Measurements from ENCODE around the gene SHISAL2B. TPM values are rescaled to one million over a fixed set of nuclear protein-coding genes. Genes with fewer than 3 reads are reported as not detected.

The SHISAL2B gene
- total RNA-seq, 2 experiments from 2014 or later: not detected

DNA sequence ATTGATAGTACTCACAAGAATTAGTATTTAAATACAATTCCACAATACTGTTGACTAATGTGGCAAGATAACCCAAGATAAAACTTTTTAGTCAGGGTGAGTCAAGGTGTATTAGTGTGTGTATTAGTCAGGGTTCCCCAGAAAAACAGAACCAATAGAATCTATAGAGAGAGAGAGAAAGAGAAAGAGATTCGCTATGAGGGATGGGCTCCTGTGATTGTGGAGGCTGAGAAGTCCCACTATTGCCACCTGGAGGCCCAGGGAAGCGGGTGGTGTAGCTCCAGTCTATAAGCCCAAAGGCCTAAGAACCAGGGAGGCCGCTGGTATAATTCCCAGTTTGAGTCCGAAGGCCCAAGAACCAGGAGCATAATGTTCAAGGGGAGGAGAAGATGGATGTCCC lies 10.0 kb upstream of the SHISAL2B start:
- no peak overlapping the region for H3K4me3 ChIP-seq (ENCODE audit: low read depth, low read length, poor library complexity, severe bottlenecking)
- no peak for DNase-seq (ENCODE audit: low spot score)
- H3K9me3 ChIP-seq (ENCODE audit: low read length): no peaks in the 10 kb centered on the region
- H3K9me2 ChIP-seq (ENCODE audit: insufficient read depth, low read length): no peaks in the 10 kb centered on the region
- CTCF ChIA-PET (ENCODE audit: unreplicated experiment): no interaction called here
- POLR2A ChIA-PET: interaction anchor here (0.6 kb wide), 1 partner anchor 23 kb away, joined by 3 read pairs; no protein-coding TSS in a partner anchor
- no peak overlapping the region for H2AFZ ChIP-seq (ENCODE audit: low read length)
- no peak overlapping the region for H3K27ac ChIP-seq (ENCODE audit: low read depth, low read length, poor library complexity, severe bottlenecking)
- no peaks in the 10 kb centered on the region for H3K36me3 ChIP-seq (ENCODE audit: insufficient read depth, low read length)
- no peak overlapping the region for H3K4me2 ChIP-seq (ENCODE audit: low read length)
- TF ChIP-seq, protein P1, sequence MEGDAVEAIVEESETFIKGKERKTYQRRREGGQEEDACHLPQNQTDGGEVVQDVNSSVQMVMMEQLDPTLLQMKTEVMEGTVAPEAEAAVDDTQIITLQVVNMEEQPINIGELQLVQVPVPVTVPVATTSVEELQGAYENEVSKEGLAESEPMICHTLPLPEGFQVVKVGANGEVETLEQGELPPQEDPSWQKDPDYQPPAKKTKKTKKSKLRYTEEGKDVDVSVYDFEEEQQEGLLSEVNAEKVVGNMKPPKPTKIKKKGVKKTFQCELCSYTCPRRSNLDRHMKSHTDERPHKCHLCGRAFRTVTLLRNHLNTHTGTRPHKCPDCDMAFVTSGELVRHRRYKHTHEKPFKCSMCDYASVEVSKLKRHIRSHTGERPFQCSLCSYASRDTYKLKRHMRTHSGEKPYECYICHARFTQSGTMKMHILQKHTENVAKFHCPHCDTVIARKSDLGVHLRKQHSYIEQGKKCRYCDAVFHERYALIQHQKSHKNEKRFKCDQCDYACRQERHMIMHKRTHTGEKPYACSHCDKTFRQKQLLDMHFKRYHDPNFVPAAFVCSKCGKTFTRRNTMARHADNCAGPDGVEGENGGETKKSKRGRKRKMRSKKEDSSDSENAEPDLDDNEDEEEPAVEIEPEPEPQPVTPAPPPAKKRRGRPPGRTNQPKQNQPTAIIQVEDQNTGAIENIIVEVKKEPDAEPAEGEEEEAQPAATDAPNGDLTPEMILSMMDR (conservative IDR thresholded peaks at IDR 0.05; ENCODE audit: low read length): 0 out of 2 replicates have a peak, but pooled peaks have one; percentile 31
- no peak for TF ChIP-seq EZH2phosphoT487 (IDR thresholded peaks at IDR 0.05; ENCODE audit: borderline replicate concordance, low read depth, low read length)
- no peaks in the 10 kb centered on the region for H3K4me1 ChIP-seq (ENCODE audit: insufficient read depth, low read length, poor library complexity, severe bottlenecking)
- H3K79me2 ChIP-seq (ENCODE audit: insufficient read depth, low read depth, low read length): no peaks in the 10 kb centered on the region
- no TSS peak for BruUV-seq (replicated peaks)
- intact Hi-C loops (cut with micrococcal nuclease; ENCODE audit: unreplicated experiment): no loop called here
- no peaks in the 10 kb centered on the region for H4K20me1 ChIP-seq (ENCODE audit: insufficient read depth, low read length)

DNA sequence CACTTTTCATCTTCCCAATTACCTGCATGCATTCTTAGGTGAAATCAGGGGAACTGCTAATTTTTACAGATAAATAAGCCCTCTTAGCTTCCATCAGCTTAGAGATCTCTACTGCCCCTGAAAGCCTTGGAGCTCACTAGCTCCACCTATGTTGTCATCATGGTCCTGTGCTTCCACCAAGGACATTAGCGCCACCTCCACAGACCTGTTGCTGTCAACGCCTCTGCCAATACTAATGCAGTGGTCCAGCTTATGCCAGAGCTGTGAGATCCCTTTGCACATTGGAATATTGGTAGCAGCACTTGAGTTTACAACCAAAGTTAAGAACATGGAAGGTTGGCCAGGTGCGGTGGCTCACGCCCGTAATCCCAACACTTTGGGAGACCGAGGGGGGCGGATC lies 7.7 kb upstream of the SHISAL2B start:
- Histone ChIP-seq H2AFZ (ENCODE audit: low read length) (no peak overlapping the region), H3K4me2 (ENCODE audit: low read length) (no peak overlapping the region), H3K9me3 (ENCODE audit: low read length) (no peaks in the 10 kb centered on the region), H3K79me2 (ENCODE audit: insufficient read depth, low read depth, low read length) (no peaks in the 10 kb centered on the region), H3K4me3 (ENCODE audit: low read depth, low read length, poor library complexity, severe bottlenecking) (no peak overlapping the region), H4K20me1 (ENCODE audit: insufficient read depth, low read length) (no peaks in the 10 kb centered on the region), H3K36me3 (ENCODE audit: insufficient read depth, low read length) (no peaks in the 10 kb centered on the region), H3K9me2 (ENCODE audit: insufficient read depth, low read length) (no peaks in the 10 kb centered on the region), H3K4me1 (ENCODE audit: insufficient read depth, low read length, poor library complexity, severe bottlenecking) (no peaks in the 10 kb centered on the region), H3K27ac (ENCODE audit: low read depth, low read length, poor library complexity, severe bottlenecking) (no peak overlapping the region)
- BruUV-seq (replicated peaks): no TSS peak
- no peak for TF ChIP-seq EZH2phosphoT487 (IDR thresholded peaks at IDR 0.05; ENCODE audit: borderline replicate concordance, low read depth, low read length)
- TF ChIP-seq, protein P1 (conservative IDR thresholded peaks at IDR 0.05; ENCODE audit: low read length): peak; percentile 45
- ChIA-PET CTCF (ENCODE audit: unreplicated experiment) (no interaction called here), POLR2A (no interaction called here)
- peak; percentile 4 for DNase-seq (ENCODE audit: low spot score)
- intact Hi-C loops (cut with micrococcal nuclease; ENCODE audit: unreplicated experiment): no loop called here

DNA sequence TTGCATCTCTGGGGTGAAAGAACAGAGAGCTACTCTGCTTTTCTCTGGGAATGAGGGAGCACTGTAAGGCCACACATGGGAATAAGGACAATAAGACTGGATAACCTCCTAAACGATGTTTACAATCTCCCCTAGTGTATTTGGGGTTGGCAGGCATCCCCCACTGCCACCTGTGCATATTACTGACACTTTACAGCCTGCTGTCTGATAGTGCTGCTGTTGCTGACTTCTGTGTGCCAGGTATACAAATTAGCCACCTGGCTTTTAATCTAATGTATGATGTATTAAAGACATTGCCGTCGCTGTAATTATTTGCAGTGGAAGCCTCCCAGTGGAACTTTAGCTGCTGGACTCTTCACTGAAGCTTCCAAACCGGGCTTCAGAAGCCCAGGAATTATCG lies 4.4 kb upstream of the SHISAL2B start:
- Histone ChIP-seq H3K4me1 (ENCODE audit: insufficient read depth, low read length, poor library complexity, severe bottlenecking) (no peaks in the 10 kb centered on the region), H3K9me3 (ENCODE audit: low read length) (no peaks in the 10 kb centered on the region), H3K9me2 (ENCODE audit: insufficient read depth, low read length) (no peaks in the 10 kb centered on the region), H3K27ac (ENCODE audit: low read depth, low read length, poor library complexity, severe bottlenecking) (no peak overlapping the region), H3K79me2 (ENCODE audit: insufficient read depth, low read depth, low read length) (no peaks in the 10 kb centered on the region), H2AFZ (ENCODE audit: low read length) (no peak overlapping the region), H4K20me1 (ENCODE audit: insufficient read depth, low read length) (no peaks in the 10 kb centered on the region), H3K36me3 (ENCODE audit: insufficient read depth, low read length) (no peaks in the 10 kb centered on the region), H3K4me2 (ENCODE audit: low read length) (no peak overlapping the region), H3K4me3 (ENCODE audit: low read depth, low read length, poor library complexity, severe bottlenecking) (no peak overlapping the region)
- no TSS peak for BruUV-seq (replicated peaks)
- no peak for DNase-seq (ENCODE audit: low spot score)
- intact Hi-C loops (cut with micrococcal nuclease; ENCODE audit: unreplicated experiment): no loop called here
- ChIA-PET POLR2A (no interaction called here), CTCF (ENCODE audit: unreplicated experiment) (no interaction called here)
- TF ChIP-seq, protein P1 (conservative IDR thresholded peaks at IDR 0.05; ENCODE audit: low read length): no peak
- no peak for TF ChIP-seq EZH2phosphoT487 (IDR thresholded peaks at IDR 0.05; ENCODE audit: borderline replicate concordance, low read depth, low read length)
